Upper lobe of left lung (tissue), 6 donors: Measurements from ENCODE around the gene IRF4. TPM values are rescaled to one million over a fixed set of nuclear protein-coding genes. Genes with fewer than 3 reads are reported as not detected.

Experiments
- ATAC-seq, 2 donors: fragments of 200-7000 bp; cut with Tn5 transposase; one replicate each; pipeline ENCODE4 v1.9.1; 2022; ENCODE audit warnings: mild to moderate bottlenecking in 2 of 2, moderate library complexity in 2 of 2; ENCODE audit not compliant: low FRiP score in 2 of 2
- DNase-seq, 2 donors: peaks; one replicate each; pipeline ENCODE4 v3.0.0-alpha.2; 2019 to 2020
- H3K27ac ChIP-seq, 4 donors: fragments of 200-600 bp; sonication (generic); one replicate each; pipeline ENCODE4 v1.5.1; 2016 to 2019
- H3K27me3 ChIP-seq, 4 donors: fragments of 200-600 bp; sonication (generic); one replicate each; pipeline ENCODE4 v1.5.1; 2017 to 2019
- H3K36me3 ChIP-seq, 4 donors: fragments of 200-600 bp; sonication (generic); one replicate each; pipeline ENCODE4 v1.5.1; 2016 to 2019
- H3K4me1 ChIP-seq, 4 donors: fragments of 200-600 bp; sonication (generic); one replicate each; pipeline ENCODE4 v1.5.1; 2018 to 2019
- H3K4me3 ChIP-seq, 4 donors: fragments of 200-600 bp; sonication (generic); one replicate each; pipeline ENCODE4 v1.5.1; 2017 to 2019; ENCODE audit warnings: mild to moderate bottlenecking in 2 of 4, moderate library complexity in 1 of 4
- H3K9me3 ChIP-seq, 4 donors: fragments of 200-600 bp; sonication (generic); one replicate each; pipeline ENCODE4 v1.5.1; 2018 to 2019
- CTCF ChIP-seq, 6 experiments: fragments of 450-650 bp in 4 of 6; fragments of 200-600 bp in 2 of 6; sonication (generic) in 2 of 6; IDR thresholded peaks; one replicate each; pipeline ENCODE4 v1.5.1; 2016 to 2019; ENCODE audit warnings: antibody characterized with exemption in 6 of 6
- EP300 ChIP-seq, 4 donors: sonication (generic); formaldehyde crosslinking; IDR thresholded peaks; one replicate each; pipeline ENCODE4 v1.5.1; 2017; ENCODE audit warnings: antibody characterized with exemption in 4 of 4, control low read depth in 2 of 4
- POLR2A ChIP-seq, 4 donors: fragments of 450-650 bp; IDR thresholded peaks; one replicate each; pipeline ENCODE4 v1.5.1; 2016 to 2017; ENCODE audit warnings: antibody characterized with exemption in 4 of 4, mild to moderate bottlenecking in 2 of 4
- POLR2AphosphoS5 ChIP-seq, 2 donors: sonication (generic); formaldehyde crosslinking; IDR thresholded peaks; one replicate each; pipeline ENCODE4 v1.5.1; 2017; ENCODE audit warnings: antibody characterized with exemption in 2 of 2
- WGBS, 2 donors: methylation state at CpG; one replicate each; pipeline ENCODE4 v1.1.5; 2017 to 2018; 5-methylcytosine and 5-hydroxymethylcytosine counted together
- total RNA-seq, 6 donors: library from RNA; depleted of rRNA in 4 of 6; stranded (reverse); fragments of >200 nt in 4 of 6; gene quantifications; one replicate each; pipeline versions ENCODE4 v1.1.0 to v1.2.1, GENCODE V29; 2016 to 2021
- donor health status: DM: no; HTN: no; CAD: no; lungs with moderate emphysema.
- donor health status: DM: no; HTN: yes; CAD: no; lungs with severe emphysema.

Gene IRF4
- total RNA-seq, 6 donors from 2014 or later: 1.6 to 10.5 (median 5.9) TPM

DNA sequence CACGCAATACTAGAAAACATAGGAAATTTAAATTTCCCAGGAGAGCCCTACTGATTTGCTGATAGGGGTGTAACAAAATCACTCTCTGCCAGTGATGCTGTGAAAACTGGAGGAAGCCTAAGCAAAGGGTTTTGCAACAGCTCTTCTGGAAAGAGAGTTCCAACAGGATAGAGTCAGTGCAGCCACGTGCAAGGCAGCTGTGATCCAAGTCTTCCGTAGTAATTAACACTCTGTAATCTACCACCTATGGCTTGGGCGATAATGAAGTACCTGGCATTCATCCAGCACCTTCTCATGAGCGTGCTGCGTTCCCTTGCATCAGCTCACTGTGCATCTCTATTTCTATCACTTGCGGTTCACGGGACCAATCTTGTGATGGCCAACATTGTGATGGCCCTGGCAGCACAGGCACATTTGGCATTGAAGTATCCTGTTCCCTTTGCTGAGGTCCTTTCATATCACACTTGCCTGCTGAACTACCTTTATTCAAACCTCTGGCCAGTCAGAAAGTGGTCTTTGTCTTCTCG is 48.2 kb downstream of the IRF4 start:
- Histone ChIP-seq H3K4me3 (no peak overlapping the region), H3K27ac (no peak overlapping the region), H3K4me1 (no peaks in the 10 kb centered on the region), H3K36me3 (no peaks in the 10 kb centered on the region), H3K27me3 (no peaks in the 10 kb centered on the region), H3K9me3 (no peaks in the 10 kb centered on the region)
- no peak for DNase-seq
- WGBS, 2 donors: 74 to 84% methylated on average over 9 of the region's 9 CpGs
- no peak for TF ChIP-seq POLR2AphosphoS5 (IDR thresholded peaks at IDR 0.05)
- TF ChIP-seq POLR2A (IDR thresholded peaks at IDR 0.05): no peak
- TF ChIP-seq EP300 (IDR thresholded peaks at IDR 0.05): no peak
- TF ChIP-seq CTCF (IDR thresholded peaks at IDR 0.05): no peak
- no peak for ATAC-seq

- no peak overlapping the region for H3K27ac ChIP-seq
- DNase-seq (peak in 1 of 2 donors; percentile 8), ATAC-seq (no peak)
Measured at GRCh38 chr6:441126-441920, 49.8 kb downstream of the IRF4 start.

DNA sequence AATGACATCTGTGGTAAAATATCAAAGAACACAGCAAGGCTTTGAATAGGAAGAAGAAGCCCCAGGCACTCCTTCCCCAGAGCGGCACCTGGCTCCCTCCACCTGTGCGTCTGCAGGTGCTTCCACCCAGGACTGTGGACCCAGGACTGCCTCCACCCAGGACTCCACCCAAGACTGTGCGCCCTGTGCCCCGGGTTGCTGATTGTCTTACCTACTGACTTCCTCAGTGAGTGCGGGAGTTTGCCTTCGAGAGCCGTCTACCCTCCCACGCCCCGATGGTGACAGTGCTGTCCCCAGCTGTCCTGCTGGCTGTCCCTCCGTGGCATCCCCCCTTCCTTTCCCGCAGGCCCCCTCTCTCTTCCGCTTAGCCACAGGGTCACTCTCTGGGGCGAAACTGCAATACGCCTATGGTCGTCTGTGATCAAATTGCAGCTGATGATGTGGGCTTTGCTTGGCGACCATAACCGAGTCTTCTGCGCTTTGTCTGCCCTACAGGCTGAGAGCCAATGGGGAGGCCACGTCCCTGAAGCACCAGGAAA is 52.1 kb downstream of the IRF4 start:
- H3K27me3 ChIP-seq: no peaks in the 10 kb centered on the region
- no peak for TF ChIP-seq CTCF (IDR thresholded peaks at IDR 0.05)
- TF ChIP-seq POLR2A (IDR thresholded peaks at IDR 0.05): no peak
- no peak for TF ChIP-seq EP300 (IDR thresholded peaks at IDR 0.05)
- no peak for TF ChIP-seq POLR2AphosphoS5 (IDR thresholded peaks at IDR 0.05)
- no peaks in the 10 kb centered on the region for H3K36me3 ChIP-seq
- H3K4me1 ChIP-seq: no peaks in the 10 kb centered on the region
- no peak overlapping the region for H3K27ac ChIP-seq
- DNase-seq (peak in 1 of 2 donors; percentile 36), ATAC-seq (no peak)
- H3K9me3 ChIP-seq: no peaks in the 10 kb centered on the region
- H3K4me3 ChIP-seq: no peak overlapping the region
- 81 to 90% methylated on average over 17 to 19 of the region's 19 CpGs for WGBS, 2 donors

More at GRCh38 chr6:441126-441920, 49.8 kb downstream of the IRF4 start:
- H3K4me3 ChIP-seq: no peak overlapping the region
- H3K27me3 ChIP-seq: no peaks in the 10 kb centered on the region
- H3K36me3 ChIP-seq: no peaks in the 10 kb centered on the region
- H3K4me1 ChIP-seq: no peaks in the 10 kb centered on the region
- TF ChIP-seq POLR2AphosphoS5 (IDR thresholded peaks at IDR 0.05): no peak
- 77 to 81% methylated on average over 2 to 10 of the region's 12 CpGs for WGBS, 2 donors
- no peaks in the 10 kb centered on the region for H3K9me3 ChIP-seq

- H3K9me3 ChIP-seq: no peaks in the 10 kb centered on the region
- H3K27me3 ChIP-seq: no peaks in the 10 kb centered on the region
- WGBS, 2 donors: 70 to 71% methylated on average over 17 to 18 of the region's 18 CpGs
- no peak for ATAC-seq
- H3K36me3 ChIP-seq: no peaks in the 10 kb centered on the region
- no peak overlapping the region for H3K27ac ChIP-seq
- no peak for TF ChIP-seq EP300 (IDR thresholded peaks at IDR 0.05)
- no peak for TF ChIP-seq CTCF (IDR thresholded peaks at IDR 0.05)
- TF ChIP-seq POLR2AphosphoS5 (IDR thresholded peaks at IDR 0.05): no peak
- no peak for TF ChIP-seq POLR2A (IDR thresholded peaks at IDR 0.05)
- peak in 1 of 2 donors; percentile 58 for DNase-seq
- H3K4me3 ChIP-seq: no peak overlapping the region
- H3K4me1 ChIP-seq: no peaks in the 10 kb centered on the region
Measured at GRCh38 chr6:444653-445275, 53.2 kb downstream of the IRF4 start.
